Osteocyte (in vitro differentiated cells): Measurements from ENCODE around the gene GRK6. TPM values are rescaled to one million over a fixed set of nuclear protein-coding genes. Genes with fewer than 3 reads are reported as not detected.

Experiments
- DNase-seq: peaks from one replicate; pipeline ENCODE4 v3.0.0; 2021; ENCODE audit warnings: mixed read lengths; ENCODE audit not compliant: unreplicated experiment; ENCODE audit errors: extremely low spot score
- H3K27ac Mint-ChIP-seq: one replicate; pipeline ENCODE4 v1.8.0; 2021; ENCODE audit warnings: mild to moderate bottlenecking, mixed read lengths; ENCODE audit not compliant: unreplicated experiment
- H3K27me3 Mint-ChIP-seq: one replicate; pipeline ENCODE4 v1.8.0; 2021; ENCODE audit warnings: mixed read lengths; ENCODE audit not compliant: unreplicated experiment
- H3K36me3 Mint-ChIP-seq: one replicate; pipeline ENCODE4 v1.8.0; 2021; ENCODE audit warnings: mixed read lengths; ENCODE audit not compliant: unreplicated experiment
- H3K4me1 Mint-ChIP-seq: one replicate; pipeline ENCODE4 v1.8.0; 2021; ENCODE audit warnings: mixed read lengths; ENCODE audit not compliant: unreplicated experiment
- H3K4me3 Mint-ChIP-seq: one replicate; pipeline ENCODE4 v1.8.0; 2021; ENCODE audit warnings: mild to moderate bottlenecking, moderate library complexity, mixed read lengths; ENCODE audit not compliant: unreplicated experiment
- H3K9me3 Mint-ChIP-seq: one replicate; pipeline ENCODE4 v1.8.0; 2021; ENCODE audit warnings: mixed read lengths; ENCODE audit not compliant: unreplicated experiment
- total RNA-seq: library from RNA; stranded (reverse); gene quantifications from 2 replicates; pipeline ENCODE4 v1.2.1, GENCODE V29; 2021
- TF ChIP-seq, protein P1 (sequence below): fragments of 200-600 bp; sonication (generic); IDR thresholded peaks from 2 replicates; pipeline ENCODE4 v1.5.0; 2021; ENCODE audit warnings: antibody characterized with exemption, mild to moderate bottlenecking, moderate library complexity

The GRK6 gene
- total RNA-seq, 1 donor from 2014 or later: 38.2 TPM

DNA sequence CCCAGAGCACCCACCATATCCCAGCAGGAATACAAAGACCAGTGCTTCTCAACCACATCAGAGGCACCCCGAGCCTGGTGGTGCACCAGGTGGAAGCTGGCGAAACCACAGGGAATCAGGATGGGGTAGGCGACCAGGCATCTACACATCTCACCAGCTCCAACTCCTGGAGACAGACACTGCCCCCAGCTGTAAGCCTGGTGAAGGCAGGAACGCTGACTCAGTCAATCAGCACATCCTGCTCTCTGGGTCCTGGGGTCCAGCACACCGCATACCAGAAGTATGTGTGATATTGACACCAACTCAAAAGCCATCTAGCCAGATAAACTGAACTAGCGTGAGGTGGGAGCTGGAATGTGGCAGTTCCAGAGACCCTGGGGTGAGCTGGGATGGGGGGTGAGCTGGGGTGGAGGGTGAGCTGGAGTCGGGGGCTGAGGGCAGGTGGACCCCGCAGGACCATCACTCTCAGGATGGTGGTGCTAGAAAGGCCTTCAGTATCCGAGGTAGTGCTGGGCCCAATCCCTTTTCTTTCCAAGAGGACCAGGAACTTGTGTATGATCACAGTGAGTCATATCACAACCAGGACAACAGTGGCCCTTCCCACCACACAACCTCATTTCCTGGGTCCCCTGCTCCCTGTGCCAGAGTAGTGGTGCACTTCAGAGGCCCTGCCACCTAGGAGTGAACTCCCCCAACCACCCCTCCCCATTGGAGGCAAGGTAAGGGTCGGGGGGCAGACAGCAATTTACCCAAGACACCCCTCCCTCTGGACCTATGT lies 44.5 kb downstream of the GRK6 start:
- Mint-ChIP-seq H3K36me3 (peaks cover 16% of the 10 kb centered on the region), H3K4me1 (peaks cover 53% of the 10 kb centered on the region), H3K27me3 (no peaks in the 10 kb centered on the region), H3K27ac (no peak overlapping the region), H3K4me3 (peak overlapping the region; percentile 80), H3K9me3 (peaks cover 2% of the 10 kb centered on the region)
- no peak for DNase-seq
- TF ChIP-seq, protein P1, sequence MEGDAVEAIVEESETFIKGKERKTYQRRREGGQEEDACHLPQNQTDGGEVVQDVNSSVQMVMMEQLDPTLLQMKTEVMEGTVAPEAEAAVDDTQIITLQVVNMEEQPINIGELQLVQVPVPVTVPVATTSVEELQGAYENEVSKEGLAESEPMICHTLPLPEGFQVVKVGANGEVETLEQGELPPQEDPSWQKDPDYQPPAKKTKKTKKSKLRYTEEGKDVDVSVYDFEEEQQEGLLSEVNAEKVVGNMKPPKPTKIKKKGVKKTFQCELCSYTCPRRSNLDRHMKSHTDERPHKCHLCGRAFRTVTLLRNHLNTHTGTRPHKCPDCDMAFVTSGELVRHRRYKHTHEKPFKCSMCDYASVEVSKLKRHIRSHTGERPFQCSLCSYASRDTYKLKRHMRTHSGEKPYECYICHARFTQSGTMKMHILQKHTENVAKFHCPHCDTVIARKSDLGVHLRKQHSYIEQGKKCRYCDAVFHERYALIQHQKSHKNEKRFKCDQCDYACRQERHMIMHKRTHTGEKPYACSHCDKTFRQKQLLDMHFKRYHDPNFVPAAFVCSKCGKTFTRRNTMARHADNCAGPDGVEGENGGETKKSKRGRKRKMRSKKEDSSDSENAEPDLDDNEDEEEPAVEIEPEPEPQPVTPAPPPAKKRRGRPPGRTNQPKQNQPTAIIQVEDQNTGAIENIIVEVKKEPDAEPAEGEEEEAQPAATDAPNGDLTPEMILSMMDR: no peak

DNA sequence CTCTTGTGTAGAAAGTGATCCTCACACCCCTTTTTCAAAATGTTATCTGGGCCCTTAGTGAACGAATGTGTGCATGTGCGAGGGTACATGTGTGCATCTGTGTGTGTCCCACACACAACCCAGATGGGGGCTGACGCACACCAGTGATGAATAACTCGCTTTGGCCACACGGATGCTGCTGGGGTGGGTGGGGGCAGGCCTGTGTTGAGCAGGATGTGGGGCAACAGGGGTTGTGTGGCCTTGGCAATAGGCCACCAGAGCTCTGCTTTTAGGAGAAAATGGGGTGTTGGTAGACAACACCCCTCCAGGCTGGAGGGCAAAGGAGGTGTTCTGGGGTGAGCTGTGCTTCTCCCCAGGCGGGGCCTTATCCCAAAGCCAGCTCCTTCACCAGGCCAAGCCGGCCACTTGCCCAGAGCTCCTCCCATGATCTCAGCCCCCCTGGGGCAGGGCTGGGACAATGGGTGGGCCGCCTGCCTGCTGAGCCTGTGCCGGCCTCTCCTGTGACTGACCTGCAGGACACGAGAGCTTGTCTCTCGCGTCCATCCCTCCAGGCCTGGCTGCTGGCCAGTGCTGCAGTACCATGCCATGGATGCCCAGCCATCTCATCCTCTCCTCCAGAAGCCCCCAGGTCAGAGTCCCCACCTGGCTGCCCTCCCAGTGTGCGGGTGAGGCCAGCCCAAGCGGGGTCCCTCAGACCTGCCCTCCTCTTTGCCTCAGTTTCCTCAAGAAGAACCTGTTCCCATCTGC lies 45.3 kb downstream of the GRK6 start:
- peak overlapping the region; percentile 60 for H3K27ac Mint-ChIP-seq
- H3K9me3 Mint-ChIP-seq: no peaks in the 10 kb centered on the region
- TF ChIP-seq, protein P1: no peak
- peak overlapping the region; percentile 80 for H3K4me3 Mint-ChIP-seq
- no peaks in the 10 kb centered on the region for H3K27me3 Mint-ChIP-seq
- H3K4me1 Mint-ChIP-seq: peaks cover 57% of the 10 kb centered on the region
- DNase-seq: no peak
- peaks cover 7% of the 10 kb centered on the region for H3K36me3 Mint-ChIP-seq

DNA sequence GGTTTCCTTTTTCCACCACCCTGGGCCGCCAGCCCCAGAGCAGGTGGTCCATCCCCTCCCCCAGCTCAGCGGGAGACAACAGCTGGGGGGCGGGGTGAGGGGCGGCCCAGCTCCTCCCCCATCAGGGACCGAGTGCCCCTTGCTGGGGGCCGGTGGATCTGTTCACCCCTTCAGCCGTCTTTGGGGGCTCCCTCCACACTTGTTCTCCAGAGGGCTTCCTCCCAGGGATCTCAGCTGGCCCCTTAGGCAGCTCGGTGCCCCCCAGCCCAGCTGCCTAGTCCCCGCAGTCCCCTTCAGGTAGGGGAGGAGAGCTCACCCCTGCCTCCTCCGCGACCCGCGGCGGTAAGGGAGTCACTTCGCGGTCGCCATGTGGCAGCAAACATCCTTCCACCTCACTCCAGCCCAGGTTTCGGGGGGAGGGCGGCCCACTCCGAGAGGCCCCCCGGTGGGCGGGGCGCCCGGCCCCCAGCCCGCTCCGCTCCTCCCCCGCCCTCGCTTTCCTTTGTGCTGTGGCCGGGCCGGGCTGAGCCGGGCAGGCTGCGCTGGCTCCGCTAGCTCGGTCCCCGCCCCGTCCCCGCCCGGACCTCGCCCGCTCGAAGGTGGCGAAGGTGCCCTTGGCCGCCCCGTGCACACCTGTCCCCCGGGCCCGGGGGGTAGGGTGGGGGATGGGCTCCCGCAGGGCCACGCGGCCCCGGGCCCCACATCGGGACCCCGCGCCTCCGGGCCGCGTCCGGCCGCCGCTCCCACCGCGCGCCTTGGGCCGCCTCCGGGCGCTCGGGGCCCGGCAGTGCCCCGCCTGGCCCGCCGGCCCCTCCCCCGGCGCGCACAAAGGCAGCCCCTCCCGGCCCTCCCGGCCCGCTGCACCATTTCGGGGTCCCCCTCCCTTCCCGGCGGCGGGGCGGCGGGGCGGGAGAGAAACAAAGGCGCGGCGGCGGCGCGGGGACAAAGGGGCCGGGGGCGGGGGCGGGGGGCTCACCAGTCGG lies 46.3 kb downstream of the GRK6 start:
- no peaks in the 10 kb centered on the region for H3K27me3 Mint-ChIP-seq
- H3K4me1 Mint-ChIP-seq: peaks cover 63% of the 10 kb centered on the region
- H3K36me3 Mint-ChIP-seq: no peaks in the 10 kb centered on the region
- H3K4me3 Mint-ChIP-seq: peak overlapping the region; percentile 80
- no peak for DNase-seq
- H3K27ac Mint-ChIP-seq: peak overlapping the region; percentile 60
- no peaks in the 10 kb centered on the region for H3K9me3 Mint-ChIP-seq
- TF ChIP-seq, protein P1: no peak

DNA sequence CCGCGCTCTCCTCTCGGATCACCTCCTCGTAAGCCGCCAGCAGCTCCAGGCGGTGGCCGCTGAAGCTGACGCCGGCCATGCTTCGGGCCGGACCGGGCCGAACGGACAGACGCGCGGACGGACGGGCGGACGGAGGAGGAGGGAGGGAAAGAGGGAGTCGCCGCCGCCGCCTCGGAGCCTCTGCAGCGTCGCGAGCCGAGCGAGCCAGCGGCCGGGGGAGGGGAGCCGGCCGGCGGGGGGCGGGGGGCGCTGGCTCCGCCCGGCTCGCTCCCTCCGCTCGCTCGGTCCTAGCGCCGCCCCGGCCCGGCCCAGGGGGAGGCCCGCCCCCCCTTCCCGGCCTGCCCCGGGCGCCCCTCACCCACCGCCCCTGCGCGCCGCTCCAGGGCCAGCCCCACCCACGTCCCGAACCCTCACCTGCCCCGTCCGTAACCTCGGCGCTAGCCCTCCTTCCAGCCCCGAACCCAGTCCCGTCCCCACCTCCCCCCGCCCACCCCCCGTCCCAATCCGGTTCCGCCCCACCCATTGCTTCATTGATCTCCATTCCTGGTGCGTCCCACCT lies 47.0 kb downstream of the GRK6 start, which contains the start of gene DBN1:
Gene DBN1, minus strand, starts transcription at position 192 of the 559 bp plus-strand sequence. Its CDS starts 113 bp downstream, at position 79.
- Mint-ChIP-seq H3K36me3 (no peaks in the 10 kb centered on the region), H3K27me3 (no peaks in the 10 kb centered on the region), H3K4me1 (peaks cover 64% of the 10 kb centered on the region), H3K4me3 (peak within 1 kb of the TSS; percentile 80), H3K27ac (peak within 1 kb of the TSS; percentile 77), H3K9me3 (no peaks in the 10 kb centered on the region)
- DNase-seq: no peak
- TF ChIP-seq, protein P1: no peak
